HFFc6 (cell line): Measurements from ENCODE around the gene UNC5B. TPM values are rescaled to one million over a fixed set of nuclear protein-coding genes. Genes with fewer than 3 reads are reported as not detected.

Experiments
- DNase-seq: peaks from one replicate; pipeline ENCODE4 v3.0.0-alpha.2; 2018
- H3K27ac Mint-ChIP-seq: 2 replicates; pipeline ENCODE4 v1.8.0; 2020; ENCODE audit warnings: mild to moderate bottlenecking, mixed read lengths
- H3K27me3 Mint-ChIP-seq: 2 replicates; pipeline ENCODE4 v1.8.0; 2021; ENCODE audit warnings: mild to moderate bottlenecking, moderate library complexity, mixed read lengths; ENCODE audit not compliant: insufficient read depth
- H3K36me3 Mint-ChIP-seq: 2 replicates; pipeline ENCODE4 v1.8.0; 2021; ENCODE audit warnings: low read depth, mixed read lengths
- H3K4me1 Mint-ChIP-seq: 2 replicates; pipeline ENCODE4 v1.8.0; 2020; ENCODE audit warnings: low read depth, mixed read lengths
- H3K4me3 Mint-ChIP-seq: 2 replicates; pipeline ENCODE4 v1.8.0; 2020; ENCODE audit warnings: mild to moderate bottlenecking, moderate library complexity, mixed read lengths
- H3K9me3 Mint-ChIP-seq: 2 replicates; pipeline ENCODE4 v1.8.0; 2020; ENCODE audit warnings: mild to moderate bottlenecking, mixed read lengths
- total RNA-seq, 6 experiments: library from RNA; stranded (reverse); fragmentation: NEBNext Ultra II Directional; extraction: Animal tissue kit (Norgen Biotek cat#: 25700); gene quantifications; 2 replicates in 1 of 6; 3 replicates in 5 of 6; pipeline ENCODE4 v1.2.3, GENCODE V29; 2021
- TF ChIP-seq, protein P1 (sequence below): fragments of 200-600 bp; sonication (generic); IDR thresholded peaks from 2 replicates; pipeline ENCODE4 v1.5.0; 2021; ENCODE audit warnings: antibody characterized with exemption, mild to moderate bottlenecking

Gene UNC5B
- total RNA-seq, 6 experiments from 2014 or later, result 5.2 to 11.6 (median 5.7) TPM

DNA sequence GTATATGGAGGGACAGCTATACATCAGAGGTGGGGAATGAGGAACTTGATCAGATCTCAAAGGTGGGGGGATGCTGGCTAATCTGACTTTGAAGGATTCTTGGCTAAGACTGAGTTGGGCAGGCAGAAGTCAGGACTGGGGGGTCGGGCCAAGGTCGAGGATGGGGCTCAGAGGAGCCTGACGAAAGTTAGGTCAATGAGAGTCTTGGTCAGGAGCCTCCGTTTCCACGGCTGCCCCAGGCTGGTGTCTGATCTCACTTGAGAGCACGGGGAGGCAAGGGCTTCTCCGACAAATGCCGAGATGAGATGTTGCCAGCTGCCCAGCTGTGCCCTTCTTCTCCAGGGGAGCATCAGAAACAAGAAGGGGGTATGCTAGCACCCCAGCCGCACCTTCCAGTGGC, 112.4 kb downstream of the UNC5B start:
- Mint-ChIP-seq H3K27me3 (peaks cover 3% of the 10 kb centered on the region), H3K36me3 (peaks cover 9% of the 10 kb centered on the region), H3K4me3 (no peak overlapping the region), H3K27ac (no peak overlapping the region), H3K4me1 (no peaks in the 10 kb centered on the region), H3K9me3 (no peaks in the 10 kb centered on the region)
- TF ChIP-seq, protein P1, sequence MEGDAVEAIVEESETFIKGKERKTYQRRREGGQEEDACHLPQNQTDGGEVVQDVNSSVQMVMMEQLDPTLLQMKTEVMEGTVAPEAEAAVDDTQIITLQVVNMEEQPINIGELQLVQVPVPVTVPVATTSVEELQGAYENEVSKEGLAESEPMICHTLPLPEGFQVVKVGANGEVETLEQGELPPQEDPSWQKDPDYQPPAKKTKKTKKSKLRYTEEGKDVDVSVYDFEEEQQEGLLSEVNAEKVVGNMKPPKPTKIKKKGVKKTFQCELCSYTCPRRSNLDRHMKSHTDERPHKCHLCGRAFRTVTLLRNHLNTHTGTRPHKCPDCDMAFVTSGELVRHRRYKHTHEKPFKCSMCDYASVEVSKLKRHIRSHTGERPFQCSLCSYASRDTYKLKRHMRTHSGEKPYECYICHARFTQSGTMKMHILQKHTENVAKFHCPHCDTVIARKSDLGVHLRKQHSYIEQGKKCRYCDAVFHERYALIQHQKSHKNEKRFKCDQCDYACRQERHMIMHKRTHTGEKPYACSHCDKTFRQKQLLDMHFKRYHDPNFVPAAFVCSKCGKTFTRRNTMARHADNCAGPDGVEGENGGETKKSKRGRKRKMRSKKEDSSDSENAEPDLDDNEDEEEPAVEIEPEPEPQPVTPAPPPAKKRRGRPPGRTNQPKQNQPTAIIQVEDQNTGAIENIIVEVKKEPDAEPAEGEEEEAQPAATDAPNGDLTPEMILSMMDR, result no peak
- DNase-seq, result no peak

DNA sequence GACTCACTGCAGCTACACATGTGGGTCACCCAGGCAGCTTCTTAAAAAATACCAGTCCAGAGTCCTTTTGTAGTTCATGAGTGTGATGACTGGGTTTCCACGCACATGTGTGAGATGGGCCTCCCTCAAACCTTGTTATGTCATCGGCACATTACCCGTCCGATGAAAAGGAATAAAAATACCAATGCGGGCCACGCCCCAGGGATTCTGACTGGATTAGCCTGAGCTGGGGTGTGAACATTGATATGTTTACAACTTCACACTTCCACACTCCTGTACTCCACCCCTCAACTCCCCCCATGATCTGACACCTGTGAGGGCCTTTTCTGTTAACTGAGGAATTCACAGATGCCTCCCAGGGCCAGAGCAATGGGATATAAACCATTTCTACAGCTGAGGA, 112.9 kb downstream of the UNC5B start:
- H3K27ac Mint-ChIP-seq, result no peak overlapping the region
- H3K36me3 Mint-ChIP-seq, result peaks cover 9% of the 10 kb centered on the region
- TF ChIP-seq, protein P1, result no peak
- no peak overlapping the region for H3K4me3 Mint-ChIP-seq
- H3K4me1 Mint-ChIP-seq, result no peaks in the 10 kb centered on the region
- peaks cover 3% of the 10 kb centered on the region for H3K27me3 Mint-ChIP-seq
- no peaks in the 10 kb centered on the region for H3K9me3 Mint-ChIP-seq
- DNase-seq, result no peak

DNA sequence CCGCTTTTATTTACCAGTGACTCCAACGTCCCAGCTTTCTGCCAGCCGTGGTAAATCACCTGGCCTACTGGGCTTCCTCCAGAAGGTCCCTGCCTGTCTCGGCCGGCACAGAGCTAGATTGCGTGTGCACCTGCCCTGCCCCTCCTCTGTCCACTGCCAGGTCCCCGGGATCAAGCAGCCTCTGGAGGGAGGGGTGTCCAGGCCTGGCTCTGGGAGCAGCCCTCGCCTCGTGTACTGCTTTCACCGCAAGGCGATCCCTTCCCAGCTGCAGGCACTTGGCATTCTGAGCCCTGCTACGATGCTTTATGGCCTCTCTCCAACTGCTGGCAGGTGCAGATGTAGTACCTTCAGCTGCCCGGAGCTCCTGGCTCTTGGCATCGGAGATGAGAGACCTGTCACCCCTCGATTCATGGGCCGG, 114.1 kb downstream of the UNC5B start:
- peaks cover 9% of the 10 kb centered on the region for H3K36me3 Mint-ChIP-seq
- TF ChIP-seq, protein P1, result no peak
- no peaks in the 10 kb centered on the region; the same call in none of the 2 replicates for H3K27me3 Mint-ChIP-seq
- DNase-seq, result no peak
- no peaks in the 10 kb centered on the region for H3K9me3 Mint-ChIP-seq
- no peak overlapping the region for H3K4me3 Mint-ChIP-seq
- H3K27ac Mint-ChIP-seq, result no peak overlapping the region
- no peaks in the 10 kb centered on the region for H3K4me1 Mint-ChIP-seq

GRCh38 chr10:71330789-71331404, 118.5 kb downstream of the UNC5B start:
- H3K27me3 Mint-ChIP-seq, result peaks cover 11% of the 10 kb centered on the region
- TF ChIP-seq, protein P1, result no peak
- no peak overlapping the region for H3K27ac Mint-ChIP-seq
- no peaks in the 10 kb centered on the region for H3K4me1 Mint-ChIP-seq
- no peak overlapping the region for H3K4me3 Mint-ChIP-seq
- DNase-seq, result no peak
- H3K9me3 Mint-ChIP-seq, result no peaks in the 10 kb centered on the region
- no peaks in the 10 kb centered on the region for H3K36me3 Mint-ChIP-seq

DNA sequence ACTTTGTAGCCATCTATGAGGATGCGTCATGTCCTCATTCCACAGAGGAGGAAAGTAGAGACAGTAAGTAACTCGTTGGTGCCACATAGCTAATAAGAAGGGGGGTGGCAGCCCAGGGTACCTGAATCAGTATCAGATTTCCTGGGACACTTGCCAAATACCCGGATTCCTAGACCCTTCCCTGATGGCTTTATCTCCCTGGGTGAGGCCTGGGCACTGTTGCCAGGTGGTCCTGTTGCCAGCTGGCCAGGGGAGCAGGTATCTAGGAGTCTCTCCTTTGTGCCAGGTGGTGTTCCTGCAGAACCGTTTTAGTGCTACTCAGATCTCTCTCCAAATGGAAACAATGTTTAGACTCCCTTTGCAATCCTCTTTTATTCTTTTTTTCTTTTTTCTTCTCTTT, 119.4 kb downstream of the UNC5B start:
- TF ChIP-seq, protein P1, result no peak
- Mint-ChIP-seq H3K27ac (no peak overlapping the region), H3K4me1 (no peaks in the 10 kb centered on the region), H3K9me3 (no peaks in the 10 kb centered on the region), H3K36me3 (no peaks in the 10 kb centered on the region), H3K27me3 (peaks cover 17% of the 10 kb centered on the region), H3K4me3 (no peak overlapping the region)
- DNase-seq, result no peak
